Breast epithelium (tissue), 4 donors: ENCODE results near the gene ARHGEF17. TPM values are rescaled to one million over a fixed set of nuclear protein-coding genes. Genes with fewer than 3 reads are reported as not detected.

Experiments
- DNase-seq, 2 donors: peaks; one replicate each; pipeline ENCODE4 v3.0.0-alpha.2; 2019; ENCODE audit warnings: low spot score in 2 of 2
- H3K27ac ChIP-seq, 2 donors: fragments of 200-600 bp; sonication (generic) in 1 of 2; one replicate each; pipeline ENCODE4 v1.5.1; 2016 to 2019; ENCODE audit warnings: mild to moderate bottlenecking in 1 of 2
- H3K27me3 ChIP-seq, 2 donors: fragments of 200-600 bp; sonication (generic) in 1 of 2; one replicate each; pipeline versions ENCODE4 v1.5.1 to v1.6.0; 2017 to 2019; ENCODE audit warnings: control low read depth in 1 of 2, mild to moderate bottlenecking in 1 of 2
- H3K36me3 ChIP-seq: fragments of 200-600 bp; one replicate; pipeline ENCODE4 v1.5.1; 2019
- H3K4me1 ChIP-seq, 2 donors: fragments of 200-600 bp; sonication (generic); one replicate each; pipeline ENCODE4 v1.5.1; 2016 to 2019; ENCODE audit warnings: control low read depth in 1 of 2
- H3K4me3 ChIP-seq, 3 donors: fragments of 200-600 bp; sonication (generic); 1 replicate in 2 of 3; 2 replicates in 1 of 3; pipeline ENCODE4 v1.5.1; 2016 to 2019; ENCODE audit warnings: mild to moderate bottlenecking in 3 of 3, moderate library complexity in 2 of 3
- H3K9me3 ChIP-seq, 2 donors: fragments of 200-600 bp; sonication (generic) in 1 of 2; one replicate each; pipeline ENCODE4 v1.5.1; 2016 to 2019; ENCODE audit warnings: control low read depth in 1 of 2
- CTCF ChIP-seq, 3 donors: fragments of 450-650 bp; IDR thresholded peaks; one replicate each; pipeline ENCODE4 v1.5.1; 2016 to 2017; ENCODE audit warnings: antibody characterized with exemption in 3 of 3, mild to moderate bottlenecking in 3 of 3, moderate library complexity in 3 of 3
- POLR2A ChIP-seq: fragments of 450-650 bp; IDR thresholded peaks from one replicate; pipeline ENCODE4 v1.6.1; 2016; ENCODE audit warnings: antibody characterized with exemption, mild to moderate bottlenecking, moderate library complexity
- POLR2AphosphoS5 ChIP-seq, 3 donors: sonication (generic); formaldehyde crosslinking; IDR thresholded peaks; one replicate each; pipeline ENCODE4 v1.6.1; 2017; ENCODE audit warnings: antibody characterized with exemption in 3 of 3
- intact Hi-C: fragments of 100-400 bp; cut with DNase I; formaldehyde crosslinking; loops from one replicate; pipeline ENCODE4 v1.15.1; 2023; ENCODE audit warnings: low total_unique reads
- total RNA-seq, 3 donors: library from RNA; depleted of rRNA; stranded (reverse); fragments of >200 nt; gene quantifications; one replicate each; pipeline ENCODE4 v1.1.0, GENCODE V29; 2016

Gene ARHGEF17
- total RNA-seq, 3 donors from 2014 or later = 28.8 to 54.7 (median 38.2) TPM

GRCh38 chr11:73389916-73390315, 81.8 kb downstream of the ARHGEF17 start:
- Histone ChIP-seq H3K36me3 (no peaks in the 10 kb centered on the region), H3K9me3 (no peaks in the 10 kb centered on the region), H3K4me3 (no peak overlapping the region), H3K27me3 (no peaks in the 10 kb centered on the region), H3K4me1 (no peaks in the 10 kb centered on the region), H3K27ac (no peak overlapping the region)
- no peak for DNase-seq
- intact Hi-C loops = no loop called here
- TF ChIP-seq CTCF (IDR thresholded peaks at IDR 0.05) = no peak
- no peak for TF ChIP-seq POLR2A
- no peak for TF ChIP-seq POLR2AphosphoS5 (IDR thresholded peaks at IDR 0.05)

GRCh38 chr11:73390601-73391565, 82.8 kb downstream of the ARHGEF17 start:
- Histone ChIP-seq H3K4me3 (no peak overlapping the region), H3K27me3 (no peaks in the 10 kb centered on the region), H3K27ac (no peak overlapping the region), H3K9me3 (no peaks in the 10 kb centered on the region), H3K4me1 (no peaks in the 10 kb centered on the region), H3K36me3 (no peaks in the 10 kb centered on the region)
- no peak for TF ChIP-seq CTCF (IDR thresholded peaks at IDR 0.05)
- intact Hi-C loops = no loop called here
- DNase-seq = no peak

DNA sequence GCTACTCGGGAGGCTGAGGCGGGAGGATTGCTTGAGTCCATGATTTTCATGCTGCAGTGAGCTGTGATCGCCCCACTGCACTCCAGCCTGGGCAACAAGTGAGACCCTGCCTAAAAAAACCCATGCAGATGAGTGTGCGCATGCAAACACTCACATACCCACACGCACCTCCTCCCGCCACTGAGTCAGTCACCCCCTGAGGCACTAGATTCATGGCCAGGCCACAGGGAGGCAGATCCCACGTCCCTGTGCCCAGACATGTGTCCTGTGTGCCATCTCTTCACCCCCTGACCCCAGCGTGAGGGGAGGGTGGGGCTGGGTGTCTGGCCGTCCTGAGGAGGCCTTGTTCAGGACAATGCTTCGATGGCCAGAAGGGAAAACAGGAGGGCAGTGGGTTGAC, 83.6 kb downstream of the ARHGEF17 start:
- Histone ChIP-seq H3K4me1 (no peaks in the 10 kb centered on the region), H3K27ac (no peak overlapping the region), H3K4me3 (no peak overlapping the region), H3K27me3 (no peaks in the 10 kb centered on the region), H3K9me3 (no peaks in the 10 kb centered on the region), H3K36me3 (no peaks in the 10 kb centered on the region)
- no peak for DNase-seq
- intact Hi-C loops = loop anchor here (2.0 kb wide), 1 partner anchor 15 kb away; the partner anchor contains the start of gene RELT
- no peak for TF ChIP-seq CTCF (IDR thresholded peaks at IDR 0.05)
- TF ChIP-seq POLR2AphosphoS5 (IDR thresholded peaks at IDR 0.05) = no peak
- no peak for TF ChIP-seq POLR2A

DNA sequence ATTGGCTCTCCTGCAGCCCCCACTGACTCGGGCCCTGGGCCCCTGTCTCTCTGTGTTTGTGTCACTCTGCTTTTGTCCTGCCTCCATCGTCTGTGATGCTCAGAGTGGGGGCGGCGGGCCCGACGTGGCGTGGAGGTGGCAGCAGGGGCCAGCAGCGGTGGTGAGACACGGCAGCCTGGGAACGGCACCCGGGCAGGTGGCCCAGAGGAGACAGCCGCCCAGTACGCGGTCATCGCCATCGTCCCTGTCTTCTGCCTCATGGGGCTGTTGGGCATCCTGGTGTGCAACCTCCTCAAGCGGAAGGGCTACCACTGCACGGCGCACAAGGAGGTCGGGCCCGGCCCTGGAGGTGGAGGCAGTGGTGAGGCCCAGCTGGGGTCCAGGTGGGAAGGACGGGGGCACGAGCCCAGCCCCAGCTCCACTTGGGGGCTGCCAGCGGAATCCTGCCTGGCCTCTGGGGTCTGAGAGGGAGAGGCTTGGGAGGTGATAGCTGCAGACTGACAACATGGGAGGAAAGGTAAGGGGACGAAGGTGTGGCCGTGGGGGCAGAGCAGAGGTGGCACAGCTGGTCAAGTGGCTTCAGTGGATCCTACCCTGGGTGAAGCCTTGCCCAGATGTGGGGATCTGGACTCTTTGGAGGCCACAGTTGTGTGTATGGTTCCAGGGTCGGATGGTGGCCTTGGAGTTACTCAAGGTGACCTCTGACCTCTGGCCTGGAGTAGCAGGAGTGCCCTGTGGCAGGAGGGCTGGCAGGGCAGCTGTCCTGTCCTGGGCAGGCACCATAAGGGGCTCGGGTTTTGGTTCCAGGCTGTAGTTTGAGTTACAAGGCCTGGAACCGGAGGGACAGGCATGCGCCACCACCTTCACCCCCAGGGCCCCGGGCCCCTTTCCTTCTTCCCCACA, 84.3 kb downstream of the ARHGEF17 start:
- DNase-seq = no peak
- TF ChIP-seq POLR2A (no peak), CTCF (IDR thresholded peaks at IDR 0.05) (no peak), POLR2AphosphoS5 (IDR thresholded peaks at IDR 0.05) (no peak)
- Histone ChIP-seq H3K4me3 (no peak overlapping the region), H3K27me3 (no peaks in the 10 kb centered on the region), H3K36me3 (no peaks in the 10 kb centered on the region), H3K9me3 (no peaks in the 10 kb centered on the region), H3K27ac (no peak overlapping the region), H3K4me1 (no peaks in the 10 kb centered on the region)
- intact Hi-C loops = loop anchor here (2.0 kb wide), 1 partner anchor 16 kb away; the partner anchor contains the start of gene RELT
